ENCODE data around the gene CABS1. TPM values are rescaled to one million over a fixed set of nuclear protein-coding genes. Genes with fewer than 3 reads are reported as not detected.

The CABS1 gene
- total RNA-seq (2014; rRNA removed; shearing (Covaris generic)) = not detected in 2 replicates

DNA sequence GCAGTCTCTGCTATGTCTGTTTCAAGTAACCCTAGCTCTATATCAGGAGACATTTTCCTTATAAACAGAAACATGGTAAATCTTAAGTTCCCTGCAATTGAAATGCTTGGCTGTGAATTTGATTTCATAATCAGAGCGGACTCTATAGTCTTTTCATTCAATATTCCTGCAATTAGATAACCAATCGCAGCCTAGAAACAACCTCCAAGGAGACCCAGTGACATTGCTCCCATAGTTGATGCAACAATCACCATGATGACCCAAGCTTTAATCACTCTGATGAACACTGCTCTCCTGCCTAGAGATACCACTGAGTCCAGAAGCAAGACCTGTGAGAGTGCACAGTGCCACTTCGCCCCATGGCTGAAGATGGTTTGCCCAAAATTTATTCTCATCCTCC is at the start of gene CABS1:
Gene CABS1, plus strand, starts transcription at position 301 of the 400 bp plus-strand sequence. Its CDS starts 59 bp downstream, at position 360.
- DNase-seq (ENCODE audit: low read depth) = no peak

- DNase-seq (ENCODE audit: low read depth) = no peak
Observed at GRCh38 chr4:70288651-70289050, 46.1 kb upstream of the CABS1 start.

GRCh38 chr4:70291341-70291740 is 43.4 kb upstream of the CABS1 start:
- no peak for DNase-seq (ENCODE audit: low read depth)

DNA sequence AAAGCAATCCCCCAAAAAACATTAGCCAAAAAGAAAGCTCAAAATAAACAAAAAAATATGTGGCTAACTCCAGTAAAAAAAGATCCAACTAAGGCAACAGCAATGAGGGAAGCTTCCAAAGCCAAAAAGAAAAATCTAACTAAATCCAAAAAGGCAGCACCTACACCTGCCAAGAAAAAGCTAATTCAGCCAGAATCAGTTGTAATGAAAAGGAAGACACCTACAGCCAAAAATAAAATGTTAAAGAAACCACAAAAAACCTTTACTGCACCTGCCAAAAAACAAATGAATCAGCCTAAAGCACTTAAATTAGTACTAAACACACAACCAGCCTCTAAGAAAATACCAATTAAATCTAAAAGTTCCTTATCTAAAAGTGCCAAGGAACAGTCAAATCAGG is 37.2 kb upstream of the CABS1 start:
- no peak for DNase-seq (ENCODE audit: low read depth)

DNA sequence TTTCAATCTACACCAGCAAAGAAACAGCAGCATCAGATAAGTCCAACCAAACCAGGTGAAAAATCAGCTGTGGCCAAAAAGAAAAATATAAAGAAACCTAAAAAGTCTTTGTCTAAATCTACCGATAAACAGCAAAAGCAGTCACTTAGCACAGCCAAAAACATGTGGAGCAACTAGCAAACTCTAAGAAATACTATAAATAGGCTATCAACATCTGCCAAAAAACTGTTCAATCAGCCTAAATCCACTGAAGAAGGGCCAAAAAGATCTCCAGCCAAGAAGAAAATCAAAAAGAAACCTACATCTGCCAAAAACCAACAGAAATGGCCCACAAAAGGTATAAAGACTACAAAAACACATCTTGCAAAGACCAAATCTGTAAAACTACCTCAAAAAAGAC is 36.7 kb upstream of the CABS1 start:
- no peak for DNase-seq (ENCODE audit: low read depth)

DNA sequence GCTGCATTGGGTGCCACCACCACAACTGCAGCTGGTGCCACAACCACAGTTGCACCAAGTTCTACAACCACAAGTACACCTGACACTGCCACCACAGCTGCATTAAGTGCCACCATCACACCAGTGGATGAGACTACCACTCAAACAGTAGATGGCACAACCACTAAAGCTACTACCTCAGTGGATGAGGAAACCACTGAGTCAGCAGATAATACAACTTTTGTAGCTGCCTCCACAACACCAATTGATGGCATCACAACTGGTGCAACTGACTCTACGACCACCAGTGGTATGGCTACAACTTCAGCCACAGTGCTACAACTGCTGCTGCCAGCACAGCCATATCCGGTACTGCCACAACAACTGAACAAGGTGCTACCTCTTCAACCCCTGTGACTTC is 35.1 kb upstream of the CABS1 start:
- no peak for DNase-seq (ENCODE audit: low read depth)

DNA sequence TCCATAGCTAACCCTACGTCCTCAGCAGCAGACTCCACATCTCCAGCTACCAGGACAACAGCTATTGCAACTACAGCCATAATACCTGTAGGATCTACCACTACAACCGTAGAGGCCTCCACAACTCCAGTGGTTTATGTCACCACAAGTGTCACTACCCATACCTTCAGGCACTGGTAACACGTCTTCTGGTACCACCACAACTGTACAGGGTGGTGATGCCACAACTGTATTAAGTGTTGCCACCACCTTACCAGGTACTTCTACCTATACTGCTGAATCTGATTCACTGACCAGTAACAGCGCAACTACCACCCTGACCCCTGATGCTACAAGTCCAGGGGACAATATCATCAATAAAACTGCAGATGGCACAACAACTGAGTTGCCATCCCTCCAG is 34.6 kb upstream of the CABS1 start:
- DNase-seq (ENCODE audit: low read depth) = no peak

DNA sequence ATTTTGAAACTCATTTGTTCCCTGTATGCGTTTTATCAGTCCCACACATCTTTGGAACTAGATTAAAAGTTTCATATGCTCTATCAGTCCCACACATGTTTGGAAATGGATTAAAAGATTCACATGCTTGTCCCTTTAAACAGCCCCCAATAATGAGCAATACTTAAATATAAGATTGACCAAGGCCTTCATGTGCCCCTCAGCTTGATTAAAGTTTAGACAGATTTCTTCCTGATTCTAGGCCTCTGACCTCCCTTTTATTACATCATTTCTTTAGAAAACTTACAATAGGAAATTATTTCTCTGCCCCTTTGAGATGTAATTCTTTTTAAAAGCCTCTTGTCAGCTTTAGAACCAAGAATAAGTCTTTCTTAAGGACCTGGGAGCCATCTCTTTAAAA is 31.7 kb upstream of the CABS1 start:
- DNase-seq (ENCODE audit: low read depth) = no peak

- no peak for DNase-seq (ENCODE audit: low read depth)
Observed at GRCh38 chr4:70305601-70306000, 29.2 kb upstream of the CABS1 start.

- DNase-seq (ENCODE audit: low read depth) = no peak
Observed at GRCh38 chr4:70306076-70306475, 28.7 kb upstream of the CABS1 start.

DNA sequence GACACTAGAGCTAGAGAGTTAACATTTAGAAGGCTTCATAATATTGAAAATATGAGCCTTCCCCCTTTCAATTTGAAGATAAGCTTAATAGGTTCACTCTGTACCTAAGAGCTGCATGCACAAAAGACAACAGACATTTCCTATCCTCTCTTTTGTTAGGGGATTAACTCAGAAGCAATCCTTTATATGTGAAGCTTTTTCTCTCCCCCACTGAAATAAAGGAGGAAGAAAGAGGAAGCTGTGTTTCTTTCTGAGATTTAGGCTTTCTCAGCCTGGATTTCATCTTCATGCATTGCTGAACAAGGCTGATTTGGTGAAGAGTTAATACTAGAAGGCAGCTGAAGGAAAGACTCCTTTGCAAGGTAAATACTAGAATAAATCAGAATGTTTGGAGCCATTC is 21.0 kb upstream of the CABS1 start:
- no peak for DNase-seq (ENCODE audit: low read depth)

- no peak for DNase-seq (ENCODE audit: low read depth)
Observed at GRCh38 chr4:70315928-70316327, 18.9 kb upstream of the CABS1 start.

DNA sequence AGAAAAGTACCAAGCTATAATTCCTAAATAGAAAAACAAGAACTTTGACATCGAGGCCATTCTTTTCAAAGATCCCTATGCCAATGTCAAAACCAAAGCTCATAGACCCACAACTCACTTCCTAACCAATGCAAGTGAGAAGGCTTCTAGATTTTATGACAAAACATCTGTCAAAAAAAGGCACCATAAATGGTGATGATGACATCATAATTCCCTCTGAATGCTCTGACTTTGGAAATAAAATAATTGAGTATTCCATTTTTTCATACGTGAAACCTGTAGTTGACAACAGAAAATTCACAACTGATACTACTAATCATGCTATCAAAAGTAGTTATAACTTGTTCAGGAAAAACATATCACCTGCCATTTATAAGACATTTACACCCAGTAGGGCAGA is 8.7 kb upstream of the CABS1 start:
- DNase-seq (ENCODE audit: low read depth) = no peak

- DNase-seq (ENCODE audit: low read depth) = no peak
Observed at GRCh38 chr4:70336043-70336442, 1.3 kb downstream of the CABS1 start.

GRCh38 chr4:70337886-70338420 is 3.2 kb downstream of the CABS1 start:
- no peak for DNase-seq (ENCODE audit: low read depth)

- no peak for DNase-seq (ENCODE audit: low read depth)
Observed at GRCh38 chr4:70356185-70356584, 21.4 kb downstream of the CABS1 start.

DNA sequence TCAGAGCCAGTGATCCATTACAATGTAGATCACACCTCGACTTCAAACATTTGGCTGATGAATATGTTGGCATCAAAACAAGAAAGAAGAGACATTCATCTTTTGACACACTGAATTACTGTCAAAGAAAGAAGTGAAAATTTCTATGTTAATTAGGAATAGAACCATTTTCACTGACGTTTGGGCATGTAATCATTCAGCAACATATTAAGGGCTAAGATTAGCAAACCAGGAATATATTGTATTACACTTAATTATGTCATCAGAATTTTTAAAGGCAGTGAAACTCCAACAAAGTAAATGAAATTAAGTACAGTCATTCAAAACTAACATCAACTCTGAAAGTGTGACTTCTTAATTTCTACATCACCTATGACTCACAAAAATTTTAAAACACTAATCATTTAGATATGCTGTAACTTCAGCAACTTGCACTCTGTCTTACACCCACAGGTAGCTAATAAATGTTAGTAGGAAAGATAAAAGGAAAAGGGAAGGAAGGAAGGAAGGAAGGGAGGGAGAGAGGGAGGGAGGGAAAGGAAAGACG is 24.4 kb downstream of the CABS1 start:
- DNase-seq (ENCODE audit: low read depth) = no peak

GRCh38 chr4:70360460-70360859 is 25.7 kb downstream of the CABS1 start, which contains the start of gene SMR3A:
Gene SMR3A (plus strand): TSS chr4:70360760. CDS start chr4:70362116, 1,356 bp downstream.
- DNase-seq (ENCODE audit: low read depth) = no peak

DNA sequence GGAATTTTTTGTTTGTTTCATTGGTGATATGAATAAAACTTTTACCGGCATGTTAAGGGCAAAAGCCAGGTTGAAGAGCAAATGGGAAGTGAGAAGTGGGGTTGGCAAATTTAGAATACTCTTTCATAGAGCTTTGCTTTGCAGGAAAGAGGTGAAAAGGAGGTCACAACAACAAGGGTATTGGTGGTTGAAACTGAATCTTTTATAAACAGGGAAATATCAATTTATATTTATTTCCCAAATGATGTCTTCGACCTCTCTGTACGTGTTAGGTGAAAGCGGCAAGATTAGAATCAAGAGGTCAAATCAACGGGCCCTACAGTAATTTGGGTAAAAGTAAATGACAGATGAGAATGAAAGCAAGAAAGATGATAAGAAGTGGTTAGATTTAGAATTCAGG is 29.2 kb downstream of the CABS1 start:
- DNase-seq (ENCODE audit: low read depth) = no peak

- no peak for DNase-seq (ENCODE audit: low read depth)
Observed at GRCh38 chr4:70365479-70365878, 30.7 kb downstream of the CABS1 start.

GRCh38 chr4:70367813-70368212 is 33.0 kb downstream of the CABS1 start:
- DNase-seq (ENCODE audit: low read depth) = no peak

GRCh38 chr4:70371987-70372386 is 37.2 kb downstream of the CABS1 start:
- no peak for DNase-seq (ENCODE audit: low read depth)

GRCh38 chr4:70372760-70373159 is 38.0 kb downstream of the CABS1 start:
- DNase-seq (ENCODE audit: low read depth) = no peak

DNA sequence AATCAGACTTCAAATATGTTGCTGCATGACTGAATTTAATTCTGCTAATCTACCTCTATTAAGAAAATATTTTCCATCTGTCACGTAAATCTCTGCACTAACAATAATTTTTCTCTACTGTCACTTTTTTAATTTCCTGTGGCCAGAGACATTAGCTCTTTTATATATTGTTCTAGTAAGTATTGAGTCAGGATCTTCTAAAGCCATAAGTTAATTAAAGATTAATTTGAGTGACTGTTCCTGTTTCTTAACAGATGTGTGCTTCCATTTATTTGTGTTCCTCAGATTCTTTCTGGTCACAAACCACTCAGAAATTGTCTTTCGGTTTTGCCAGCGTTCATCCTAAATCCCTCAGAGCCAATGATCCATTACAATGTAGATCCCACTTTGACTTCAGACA is 45.8 kb downstream of the CABS1 start:
- DNase-seq (ENCODE audit: low read depth) = no peak

All from RPMI7951 (cell line).